ENCODE data around the gene HAAO.

Gene HAAO

DNA sequence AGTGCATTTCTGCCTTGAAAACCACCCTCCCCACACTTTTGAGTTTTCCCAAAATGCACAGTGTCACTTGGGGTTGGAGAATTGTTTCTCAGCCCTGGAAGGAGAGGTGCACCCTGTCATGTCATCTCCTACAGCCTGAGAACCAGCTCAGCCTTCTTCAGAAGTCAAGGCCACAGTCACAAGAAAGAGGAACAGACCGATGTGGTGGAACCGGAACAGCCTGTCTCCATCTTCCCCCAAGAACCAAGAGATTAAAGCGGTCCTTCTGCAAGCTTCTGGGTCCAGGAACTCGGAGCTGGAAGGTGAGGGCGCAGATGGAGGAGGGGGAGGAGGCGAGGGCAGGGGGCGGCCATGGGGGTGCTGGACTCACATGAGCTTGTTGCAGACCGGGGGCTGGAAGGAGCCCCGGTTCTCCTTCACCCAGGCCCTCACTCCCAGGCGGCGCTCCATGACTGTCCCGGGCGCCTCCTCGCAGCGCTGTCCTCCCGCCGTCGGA, 248 bp downstream of the HAAO start:
- peak; percentile 59 for DNase-seq

DNA sequence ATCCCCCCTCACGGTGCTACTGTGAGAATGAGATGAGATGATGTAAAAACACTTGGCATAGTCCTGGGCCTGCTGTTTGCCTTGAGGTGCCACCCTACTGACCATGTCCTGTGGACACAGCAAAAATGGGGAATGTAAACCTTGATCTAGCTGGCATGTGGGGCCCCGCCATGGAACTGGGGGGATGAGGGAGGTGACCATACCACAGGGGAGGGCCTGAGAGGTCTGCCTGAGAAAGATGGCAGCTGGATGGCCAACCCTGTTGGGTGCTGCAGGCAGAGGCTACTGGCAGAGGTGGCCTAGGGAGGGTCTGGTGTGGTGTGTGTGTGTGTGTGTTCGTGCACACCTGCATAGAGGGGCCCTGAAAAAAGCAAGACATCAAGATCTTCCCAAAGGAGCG, 777 bp downstream of the HAAO start:
- no peak for DNase-seq

DNA sequence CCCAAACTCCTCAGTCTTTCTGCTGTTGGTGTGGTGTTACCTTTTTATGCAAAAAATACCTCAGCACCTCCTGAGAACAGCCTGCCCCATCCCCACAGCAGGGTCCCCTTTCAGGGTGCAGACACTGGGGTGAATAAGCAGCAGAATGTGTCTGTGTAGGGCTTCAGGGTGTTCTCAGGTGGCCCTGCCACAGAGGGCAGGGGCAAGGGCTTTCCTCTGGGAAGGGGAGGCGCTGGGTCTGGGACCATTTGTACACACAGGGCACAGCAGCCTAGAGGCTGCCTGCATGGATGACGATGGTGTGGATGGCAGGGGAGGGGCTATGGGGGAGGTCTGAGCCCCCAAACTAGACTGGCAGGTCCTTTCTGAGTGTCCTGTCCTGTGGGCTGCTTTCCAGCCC, 2.6 kb downstream of the HAAO start:
- no peak for DNase-seq

DNA sequence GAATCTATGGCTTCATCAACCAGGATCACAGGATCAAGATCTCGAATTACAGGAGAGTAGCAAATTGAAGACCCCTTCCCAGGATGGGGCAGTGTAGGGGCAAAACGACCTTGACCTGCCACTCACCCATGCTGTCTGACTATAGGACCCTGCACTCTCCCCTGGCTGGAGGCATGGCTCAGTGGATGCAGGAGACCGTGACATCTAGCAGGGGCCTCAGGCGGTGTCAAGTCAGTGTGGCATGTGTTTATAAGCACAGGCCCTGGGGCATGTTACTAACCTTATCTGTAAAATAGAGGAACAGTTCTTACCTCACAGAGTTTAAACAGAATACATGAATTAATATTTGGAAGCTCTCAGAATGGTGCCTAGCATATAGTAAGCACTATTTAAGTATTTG, 3.5 kb downstream of the HAAO start:
- DNase-seq = no peak

DNA sequence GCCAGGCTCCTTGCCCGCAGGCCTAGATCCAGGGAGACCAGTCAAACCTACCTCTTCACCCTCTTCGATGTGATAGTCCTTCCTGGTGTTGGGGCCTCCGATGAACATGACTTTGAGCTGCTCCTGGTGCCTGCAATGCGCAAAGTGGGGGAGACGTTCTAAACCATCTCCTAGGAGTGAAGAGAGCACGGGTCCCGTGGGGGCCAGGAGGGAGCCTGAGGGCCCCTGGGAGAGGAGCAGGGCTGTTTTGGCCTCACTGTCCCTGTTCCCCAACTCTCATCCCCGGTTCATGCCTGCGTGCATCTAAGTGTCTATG, 3.9 kb downstream of the HAAO start:
- no peak for DNase-seq

DNA sequence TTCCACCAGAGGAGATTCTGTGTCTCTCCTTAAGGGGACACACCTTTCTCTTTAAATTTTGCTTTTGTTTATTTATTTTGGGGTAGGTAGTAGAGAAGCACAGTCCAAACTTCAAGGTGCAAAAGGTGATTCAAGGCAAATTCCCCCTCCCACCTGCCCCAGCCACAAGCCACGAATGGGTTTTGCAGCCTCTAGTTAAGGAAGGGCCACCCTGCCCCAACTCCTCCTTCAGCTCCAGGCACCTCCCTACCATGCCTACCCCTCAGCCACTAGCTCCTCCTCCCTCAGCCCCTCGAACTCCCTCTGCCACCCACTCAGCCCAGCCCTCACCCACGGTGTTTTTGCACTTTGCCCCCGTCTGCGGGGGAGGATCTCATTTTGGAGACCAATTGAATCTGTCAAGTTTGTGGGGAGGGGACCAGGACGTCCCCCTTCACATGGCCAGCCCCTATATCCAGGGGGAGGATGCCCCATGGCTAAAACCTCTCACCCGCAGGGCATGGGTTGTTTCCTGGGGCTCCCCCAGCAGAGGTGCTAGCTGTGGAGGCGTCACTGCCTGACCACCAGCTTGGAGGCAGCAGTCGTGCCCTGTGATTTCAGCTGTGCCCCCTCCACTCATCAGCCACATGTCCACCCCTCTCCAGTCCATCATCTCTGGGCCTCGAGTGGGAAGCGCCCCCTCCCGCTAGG, 4.5 kb downstream of the HAAO start:
- no peak for DNase-seq

DNA sequence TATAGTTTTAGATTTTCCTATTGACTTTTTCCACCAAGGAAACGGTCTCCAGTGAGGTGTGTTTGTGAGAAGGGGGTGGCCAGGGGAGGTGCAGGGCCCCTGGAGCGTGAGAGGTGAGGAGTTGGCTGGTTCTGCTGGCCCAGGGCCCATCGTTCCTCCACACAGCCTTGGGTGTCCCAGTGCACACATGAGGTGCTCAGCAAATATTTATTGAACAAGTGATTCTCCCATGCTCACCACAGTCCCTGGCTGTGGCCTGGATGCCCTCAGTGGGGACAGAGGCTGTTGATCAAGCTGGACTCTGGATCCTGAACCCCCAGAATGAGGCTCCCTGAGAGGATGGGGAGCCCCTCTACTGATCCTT, 5.0 kb downstream of the HAAO start:
- no peak for DNase-seq

DNA sequence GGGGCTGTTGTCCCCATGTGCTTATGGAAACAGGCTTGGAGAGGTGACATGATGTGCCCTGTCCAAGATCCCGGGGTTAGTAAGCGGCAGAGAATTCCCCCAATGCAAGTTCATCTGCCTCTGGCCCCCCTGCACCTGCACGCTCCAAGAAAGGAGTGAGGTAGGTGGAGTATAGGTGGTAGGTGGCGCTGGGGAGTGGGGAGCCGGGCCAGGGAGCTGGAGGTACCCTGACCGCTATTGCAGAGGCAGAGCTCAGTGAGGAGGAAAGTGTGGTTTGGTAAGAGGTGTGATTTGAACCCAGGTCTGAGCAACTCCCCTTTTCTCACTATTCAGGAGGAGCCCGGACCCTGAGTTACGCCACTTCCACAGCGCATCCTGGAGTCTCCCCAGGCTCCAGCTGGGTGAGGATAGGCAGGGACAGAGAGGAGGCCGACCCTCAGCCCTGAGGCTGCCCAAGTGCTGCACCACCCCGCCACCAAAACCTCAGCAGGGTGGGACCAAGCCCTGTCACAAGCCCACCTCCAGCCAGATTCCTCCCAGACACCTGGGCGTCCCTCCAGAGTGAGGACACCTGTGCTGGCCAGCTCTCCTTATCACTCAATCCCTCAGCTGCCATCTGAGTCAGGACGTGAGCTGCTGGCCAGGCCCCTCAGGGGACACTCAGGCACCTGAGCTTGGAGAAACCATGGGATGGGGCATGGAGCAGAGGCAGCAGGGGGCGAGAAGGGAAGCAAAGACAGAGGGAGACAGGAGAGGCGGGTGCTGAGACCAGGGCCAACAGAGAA, 5.6 kb downstream of the HAAO start:
- no peak for DNase-seq

DNA sequence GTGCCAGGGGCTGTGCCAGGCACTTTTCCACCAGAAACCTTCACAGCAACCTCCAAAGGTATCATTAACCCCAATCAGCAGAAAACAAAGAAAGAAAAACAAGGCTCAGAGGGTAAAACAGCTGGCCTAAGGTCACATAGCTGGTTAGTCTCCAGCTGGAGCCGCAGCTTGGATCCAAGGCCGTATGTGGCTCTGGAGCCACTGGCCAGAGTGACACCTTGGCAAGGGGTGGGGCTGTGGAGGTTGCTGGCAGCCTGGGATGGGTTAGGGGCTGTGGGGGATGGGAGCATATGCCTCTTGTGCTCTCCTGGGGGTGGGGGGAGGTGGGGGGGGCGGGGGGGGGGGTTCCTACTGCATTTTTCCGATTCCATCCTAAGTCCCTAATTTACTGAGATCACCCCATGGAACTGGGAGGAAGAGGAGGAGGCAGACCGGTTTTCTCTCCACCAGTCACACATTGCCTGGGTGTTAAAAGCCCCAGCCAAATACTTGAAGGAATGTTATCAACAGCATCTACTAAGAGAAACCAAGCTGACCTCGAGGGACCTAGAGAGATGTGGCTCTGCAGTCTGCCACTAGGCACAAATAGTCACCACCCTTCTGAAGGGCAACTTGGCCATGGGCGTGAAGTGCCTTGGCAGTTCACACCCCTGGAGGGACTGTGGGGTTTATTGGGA, 8.0 kb downstream of the HAAO start:
- no peak for DNase-seq

DNA sequence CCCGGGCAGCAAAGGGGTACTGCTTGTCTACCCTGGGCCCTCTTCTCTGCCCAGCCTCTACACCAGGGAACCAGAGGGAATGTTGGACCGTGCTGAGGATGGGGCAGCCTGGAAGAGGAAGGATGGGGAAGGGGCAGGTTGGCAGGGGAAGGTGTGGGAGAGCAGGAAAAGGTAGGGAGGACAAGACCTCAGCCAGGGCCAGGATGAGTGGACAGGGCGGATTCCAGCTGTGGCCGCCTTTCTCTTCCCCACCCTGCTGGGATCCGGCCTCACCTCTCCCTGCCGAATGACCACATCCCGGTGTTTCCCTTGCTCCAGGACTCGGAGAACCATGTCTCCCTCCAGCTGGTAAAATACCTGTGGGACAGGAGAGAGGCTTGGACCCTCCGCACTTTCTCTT, 8.9 kb downstream of the HAAO start:
- no peak for DNase-seq

DNA sequence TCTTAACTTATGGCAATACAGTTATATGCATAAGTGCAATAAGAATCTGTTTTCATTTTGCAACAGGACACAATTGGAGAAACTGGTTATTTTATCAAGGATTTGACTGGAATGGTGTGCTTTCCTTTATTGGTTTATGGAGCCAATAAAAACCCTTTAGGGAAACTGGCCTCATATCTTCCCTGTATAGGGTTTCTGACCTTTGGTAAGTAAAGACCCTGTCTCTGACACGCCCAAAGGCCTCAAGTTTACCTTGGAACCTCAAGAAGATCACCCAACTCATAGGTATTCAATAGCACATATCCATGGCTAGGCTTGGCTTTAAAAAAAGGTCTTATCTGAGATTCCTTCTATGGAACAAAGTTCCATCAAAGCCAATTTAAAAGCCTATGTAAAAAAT, 11.2 kb downstream of the HAAO start:
- no peak for DNase-seq

DNA sequence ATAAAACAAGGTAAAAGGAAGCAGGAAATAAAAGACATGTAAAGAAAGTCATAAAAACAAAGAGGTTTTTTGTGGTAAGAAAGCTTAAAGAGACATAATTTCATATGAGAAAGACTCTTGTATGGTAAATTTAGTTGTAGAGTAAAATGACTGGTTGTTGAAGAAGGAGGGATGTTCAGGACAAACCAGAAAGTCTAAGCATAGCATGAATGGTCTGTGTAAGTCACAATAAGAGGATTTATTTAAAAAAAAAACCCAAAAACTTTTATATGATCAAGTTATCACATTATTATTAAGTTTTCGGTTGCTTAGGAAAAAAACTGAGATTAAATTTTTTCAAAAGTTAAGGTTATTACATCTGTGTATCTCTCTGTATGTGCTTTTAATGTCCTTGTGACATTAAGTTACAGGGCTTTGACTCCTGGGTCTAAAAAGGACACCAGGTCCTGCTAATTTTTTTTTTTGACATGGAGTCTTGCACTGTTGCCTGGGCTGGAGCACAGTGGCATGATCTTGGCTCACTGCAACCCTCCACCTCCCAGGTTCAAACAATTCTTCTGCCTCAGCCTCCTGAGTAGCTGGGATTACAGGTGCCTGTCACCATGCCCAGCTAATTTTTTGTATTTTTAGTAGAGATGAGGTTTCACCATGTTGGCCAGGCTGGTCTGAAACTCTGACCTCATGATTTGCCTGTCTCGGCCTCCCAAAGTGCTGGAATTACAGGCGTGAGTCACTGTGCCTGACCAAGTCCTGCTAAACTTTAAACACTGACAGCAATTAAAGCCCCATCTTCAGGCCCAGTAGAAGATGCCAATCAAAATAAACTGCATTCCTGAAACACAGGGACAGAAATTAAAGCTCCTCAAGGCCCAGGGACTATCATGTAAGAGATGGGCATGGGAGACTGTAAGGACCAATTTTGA, 14.2 kb downstream of the HAAO start:
- DNase-seq = no peak

DNA sequence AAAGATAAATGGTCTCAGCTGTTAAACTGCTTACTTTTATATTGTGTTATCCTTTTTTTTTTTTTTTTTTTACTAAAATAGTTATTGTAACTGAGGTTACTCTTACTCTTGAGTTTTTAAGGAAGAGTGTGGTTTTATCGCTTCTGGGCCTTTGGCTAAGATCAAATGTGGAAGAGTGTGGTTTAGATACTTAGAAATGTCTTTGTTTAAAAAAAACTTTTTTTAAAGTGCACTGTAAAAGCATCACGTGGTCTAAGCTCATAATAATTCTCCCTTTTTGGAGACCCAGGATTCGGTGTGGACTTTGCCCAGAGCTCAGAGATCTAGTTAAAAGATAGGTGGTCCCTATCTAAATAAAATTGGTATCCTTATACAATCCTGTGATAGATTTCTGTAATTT, 16.6 kb downstream of the HAAO start:
- no peak for DNase-seq

DNA sequence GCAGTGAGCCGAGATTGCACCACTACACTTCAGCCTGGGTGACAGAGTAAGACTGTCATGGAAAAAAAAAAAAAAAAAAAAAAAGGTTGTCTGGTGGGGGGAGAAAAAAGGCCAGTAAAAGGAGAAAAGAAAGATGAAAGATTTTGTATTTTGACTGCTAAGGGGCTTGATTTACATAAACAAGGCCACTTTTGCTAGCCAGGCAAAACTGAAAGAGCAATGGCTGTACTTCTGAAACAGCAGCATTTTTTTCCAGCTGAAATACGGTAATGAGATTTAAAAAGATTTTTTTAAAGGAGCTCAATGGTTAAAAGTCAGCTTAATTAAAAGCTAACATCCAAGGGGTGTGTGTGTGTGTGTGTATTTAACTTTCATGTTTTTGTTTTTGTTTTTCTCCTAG, 17.2 kb downstream of the HAAO start:
- no peak for DNase-seq

DNA sequence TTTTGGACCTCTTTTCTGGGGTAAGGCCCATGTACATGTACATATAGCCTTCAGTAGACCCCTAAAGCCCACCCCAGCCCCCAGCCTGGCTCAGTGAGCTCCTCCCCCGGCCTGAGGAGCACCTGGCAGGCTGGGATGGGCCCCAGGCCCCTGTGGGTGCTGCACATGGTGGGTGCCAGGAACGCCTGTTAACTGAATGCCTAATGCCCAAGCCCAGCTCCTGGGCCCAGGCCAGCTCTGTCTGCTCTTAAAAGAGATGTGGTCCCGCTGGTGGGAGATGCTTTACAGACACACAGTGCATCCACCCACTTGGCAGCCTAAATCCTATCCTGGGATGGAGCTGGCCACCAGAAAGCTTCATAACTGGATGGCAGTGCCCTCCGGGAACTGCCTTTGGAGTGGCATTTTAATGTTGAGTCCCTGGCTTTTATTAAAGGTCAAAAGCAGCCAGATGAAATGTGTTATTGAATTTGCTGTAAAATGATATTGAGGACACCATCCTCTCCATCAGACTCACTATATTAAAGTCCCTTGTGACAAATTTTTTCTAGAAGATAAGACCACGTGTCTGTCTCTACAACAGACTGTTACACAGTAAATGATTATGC, 20.7 kb downstream of the HAAO start:
- DNase-seq = no peak

DNA sequence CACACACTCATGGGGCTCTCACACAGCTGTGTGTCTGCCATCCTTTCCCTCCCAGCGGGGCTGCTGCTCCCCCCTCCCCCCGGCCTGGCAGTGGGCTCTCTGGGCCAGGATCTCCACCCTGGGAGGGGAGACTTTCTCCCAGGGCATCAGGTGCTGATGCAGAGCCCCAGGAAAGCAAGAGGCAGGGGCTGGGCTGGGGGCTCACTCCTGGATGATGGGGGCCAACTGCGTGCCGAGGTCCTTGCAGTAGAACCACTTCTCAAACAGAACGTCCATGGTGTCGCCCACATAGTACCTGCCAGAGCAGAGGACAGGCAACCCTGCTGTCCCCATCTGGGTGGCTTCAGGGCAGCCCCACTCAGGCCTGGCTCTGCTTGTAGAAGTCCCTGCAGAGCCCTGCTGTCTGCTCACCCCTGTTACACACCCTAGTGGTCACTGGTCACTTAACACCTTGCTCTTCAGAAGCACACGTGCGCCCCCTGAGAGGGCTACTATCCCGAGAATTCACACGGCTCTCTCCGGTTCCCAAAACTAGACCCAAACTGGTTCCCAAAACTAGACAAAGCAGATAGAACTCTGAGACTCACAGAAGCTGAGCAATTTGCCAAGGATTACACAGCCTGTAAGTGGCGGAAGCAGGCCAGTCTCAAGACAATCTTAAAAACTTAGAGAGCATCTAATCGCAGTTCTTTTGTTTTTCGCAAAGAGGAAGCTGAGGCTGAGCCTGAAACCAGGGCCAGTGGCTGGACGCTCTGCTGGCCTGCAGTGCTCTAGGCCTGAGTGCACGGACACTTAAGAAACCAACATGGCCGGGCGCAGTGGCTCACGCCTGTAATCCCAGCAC, 21.9 kb downstream of the HAAO start:
- DNase-seq = peak; percentile 63

DNA sequence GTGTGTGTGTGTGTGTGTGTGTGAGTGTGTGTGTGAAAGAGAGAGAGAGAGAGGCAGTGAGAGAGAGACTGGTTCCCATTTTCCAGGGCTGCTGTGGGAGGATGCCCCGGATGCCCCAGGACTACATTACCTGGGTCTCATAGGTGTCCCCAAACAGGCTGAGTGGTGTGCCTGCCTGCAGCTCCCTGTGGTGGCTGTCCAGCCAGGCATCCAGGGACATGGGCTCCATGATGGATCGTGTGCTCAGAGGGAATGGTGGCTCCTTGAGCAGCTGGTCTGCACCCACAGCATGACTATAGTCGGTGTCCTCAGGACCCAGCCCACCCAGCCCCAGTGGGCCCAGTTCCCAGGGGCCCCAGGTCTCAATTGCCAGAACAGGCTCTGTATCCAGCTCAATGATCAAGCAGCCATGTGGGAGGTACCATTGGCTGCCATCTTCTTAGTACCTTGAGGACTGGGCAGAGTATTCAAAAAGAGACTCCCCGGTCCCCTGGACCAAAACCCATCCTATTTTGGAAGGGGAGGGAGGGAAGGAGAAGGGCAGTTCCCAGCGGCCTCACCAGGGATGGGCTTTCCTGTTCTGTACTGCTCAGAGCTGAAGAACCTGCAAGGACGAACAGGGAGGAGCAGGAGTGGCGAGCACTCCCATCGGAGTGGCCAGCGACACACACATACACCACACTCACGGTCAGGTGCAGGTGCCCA, 22.6 kb downstream of the HAAO start:
- no peak for DNase-seq

DNA sequence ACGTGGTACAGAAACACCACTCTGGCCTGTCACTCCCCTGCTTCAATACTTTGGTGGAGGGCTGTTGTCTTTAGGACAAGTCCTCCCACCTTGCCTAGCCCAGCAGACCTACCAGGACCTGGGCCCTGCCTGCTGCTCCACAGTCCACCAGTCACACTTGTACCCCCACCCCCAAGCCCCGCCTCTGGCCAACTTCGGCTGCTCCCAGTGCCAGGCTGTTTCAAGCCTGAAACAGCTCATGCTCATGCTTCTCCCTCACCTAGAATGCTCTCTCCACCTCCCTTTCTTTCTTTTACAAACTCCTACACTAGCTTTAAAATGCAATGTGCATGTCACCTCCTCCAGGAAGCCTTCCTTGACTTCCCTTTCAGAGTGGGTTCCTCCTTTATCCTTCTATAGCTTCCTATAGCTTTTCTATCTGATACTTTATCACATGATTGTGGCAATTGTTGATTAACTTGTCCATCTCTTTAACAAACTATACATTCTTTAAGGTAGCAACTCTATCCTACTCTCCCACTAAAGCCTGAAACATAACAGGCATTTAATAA, 23.6 kb downstream of the HAAO start:
- no peak for DNase-seq

DNA sequence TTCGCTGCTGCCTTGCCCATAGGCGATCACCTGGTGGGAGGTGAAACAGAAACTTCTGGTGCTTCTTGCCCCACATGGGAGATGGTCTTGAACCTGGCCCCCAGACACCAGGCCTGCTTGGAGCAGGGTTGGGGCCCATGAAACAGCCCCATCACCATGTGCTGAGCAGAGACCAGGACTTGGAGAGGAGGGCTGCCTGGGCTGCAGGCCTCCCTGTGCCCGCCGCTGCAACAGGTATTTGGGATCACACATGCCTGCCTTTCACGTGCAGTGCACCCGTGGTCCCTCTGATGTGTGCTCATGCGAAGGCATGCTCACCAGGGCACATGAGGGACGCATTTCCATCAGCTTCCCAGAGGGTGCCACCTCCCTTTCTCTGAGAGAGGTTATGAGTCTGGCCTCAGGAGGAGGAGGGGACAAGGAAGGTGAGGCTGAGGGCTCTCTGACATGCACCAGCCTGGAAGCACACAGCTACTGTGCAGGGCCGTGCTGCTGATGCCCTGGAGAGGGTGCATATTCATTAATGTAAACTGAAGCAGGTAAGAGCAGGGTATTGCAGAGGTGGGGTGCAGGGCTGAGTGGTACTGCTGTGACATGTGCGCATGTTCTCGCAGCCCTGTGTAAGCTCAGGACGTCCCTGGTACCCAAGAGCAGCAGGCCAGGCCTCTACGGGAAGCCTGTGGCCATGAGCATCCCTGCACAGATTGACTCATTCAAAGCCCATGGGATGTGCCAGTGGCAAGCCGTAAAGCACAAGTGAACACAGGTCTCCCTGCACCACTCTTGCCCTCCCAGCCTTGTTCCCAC, 24.3 kb downstream of the HAAO start:
- DNase-seq = no peak

Data from suppressor macrophage treated with lipopolysaccharide for 4 hours (primary cell).